ENCODE measurements around the gene IL1RL1. TPM values are rescaled to one million over a fixed set of nuclear protein-coding genes. Genes with fewer than 3 reads are reported as not detected.

The IL1RL1 gene
- total and polyA plus RNA-seq, 5 donors from 2014 or later, result 0.89 TPM; not detected in 4

GRCh38 chr2:102365763-102366162, 54.4 kb downstream of the IL1RL1 start:
- H3K36me3 Mint-ChIP-seq, result peaks cover 39% of the 10 kb centered on the region

GRCh38 chr2:102366406-102367112, 55.2 kb downstream of the IL1RL1 start:
- Mint-ChIP-seq H3K27me3 (no peaks in the 10 kb centered on the region), H3K36me3 (peaks cover 46% of the 10 kb centered on the region), H3K4me1 (peaks cover 37 to 60% (median 39%) of the 10 kb centered on the region in 4 donors), H3K27ac (peak overlapping the region; percentile 83 to 91 (median 91)), H3K9me3 (peaks cover 0 to 15% (median 5%) of the 10 kb centered on the region in 7 donors), H3K4me3 (peak overlapping the region; percentile 3 to 75 (median 68))
- Histone ChIP-seq H3K4me3 (ENCODE audit: low read depth, low read length) (peak overlapping the region; percentile 76), H3K4me1 (ENCODE audit: control insufficient read depth, insufficient read depth, low read length, poor library complexity, severe bottlenecking) (peaks cover 30% of the 10 kb centered on the region), H3K27me3 (ENCODE audit: control insufficient read depth, insufficient read depth, low read length) (no peaks in the 10 kb centered on the region), H3K9me3 (ENCODE audit: control insufficient read depth in 2 of 2, low read length in 2 of 2) (peaks cover 2 to 15% of the 10 kb centered on the region in 2 experiments), H3K36me3 (ENCODE audit: control insufficient read depth, insufficient read depth, low read length) (peaks cover 24% of the 10 kb centered on the region), H3K27ac (ENCODE audit: insufficient read depth, low read length, poor library complexity, severe bottlenecking) (peak overlapping the region; percentile 68)
- DNase-seq (peak in 1 of 3 donors; percentile 28), ATAC-seq (ENCODE audit: low read depth in 2 of 2) (peak in 1 of 2 donors; percentile 32)

More at GRCh38 chr2:102365763-102366162, 54.4 kb downstream of the IL1RL1 start:
- H3K9me3 ChIP-seq (ENCODE audit: control insufficient read depth in 2 of 2, low read length in 2 of 2), result peaks cover 2 to 15% of the 10 kb centered on the region in 2 experiments
- peaks cover 33% of the 10 kb centered on the region for H3K4me1 ChIP-seq (ENCODE audit: control insufficient read depth, insufficient read depth, low read length, poor library complexity, severe bottlenecking)
- no peaks in the 10 kb centered on the region for H3K27me3 ChIP-seq (ENCODE audit: control insufficient read depth, insufficient read depth, low read length)
- H3K4me3 ChIP-seq (ENCODE audit: low read depth, low read length), result no peak overlapping the region
- Mint-ChIP-seq H3K27ac (peak overlapping the region in 2 of 3 donors; percentile 91), H3K4me1 (peaks cover 37 to 66% (median 42%) of the 10 kb centered on the region in 4 donors), H3K4me3 (peak overlapping the region in 1 of 4 donors; percentile 3), H3K27me3 (no peaks in the 10 kb centered on the region), H3K9me3 (peaks cover 0 to 15% (median 5%) of the 10 kb centered on the region in 7 donors)
- peak overlapping the region; percentile 68 for H3K27ac ChIP-seq (ENCODE audit: insufficient read depth, low read length, poor library complexity, severe bottlenecking)
- peaks cover 24% of the 10 kb centered on the region for H3K36me3 ChIP-seq (ENCODE audit: control insufficient read depth, insufficient read depth, low read length)
- DNase-seq, result no peak
- no peak for ATAC-seq (ENCODE audit: low read depth in 2 of 2)

- peaks cover 0 to 15% (median 5%) of the 10 kb centered on the region in 7 donors for H3K9me3 Mint-ChIP-seq
- Histone ChIP-seq H3K4me1 (ENCODE audit: control insufficient read depth, insufficient read depth, low read length, poor library complexity, severe bottlenecking) (peaks cover 30% of the 10 kb centered on the region), H3K36me3 (ENCODE audit: control insufficient read depth, insufficient read depth, low read length) (peaks cover 24% of the 10 kb centered on the region), H3K9me3 (ENCODE audit: control insufficient read depth in 2 of 2, low read length in 2 of 2) (peaks cover 2 to 15% of the 10 kb centered on the region in 2 experiments), H3K27ac (ENCODE audit: insufficient read depth, low read length, poor library complexity, severe bottlenecking) (peak overlapping the region; percentile 68), H3K4me3 (ENCODE audit: low read depth, low read length) (peak overlapping the region; percentile 76), H3K27me3 (ENCODE audit: control insufficient read depth, insufficient read depth, low read length) (no peaks in the 10 kb centered on the region)
- DNase-seq (peak in 2 of 3 donors; percentile 63 to 72), ATAC-seq (ENCODE audit: low read depth in 2 of 2) (peak; percentile 73 to 77)
- peak overlapping the region; percentile 83 to 91 (median 91) for H3K27ac Mint-ChIP-seq
- H3K4me1 Mint-ChIP-seq, result peaks cover 34 to 55% (median 38%) of the 10 kb centered on the region in 4 donors
- H3K27me3 Mint-ChIP-seq, result no peaks in the 10 kb centered on the region
- peak overlapping the region; percentile 3 to 75 (median 68) for H3K4me3 Mint-ChIP-seq
- H3K36me3 Mint-ChIP-seq, result peaks cover 43% of the 10 kb centered on the region
These were observed 56.1 kb downstream of the IL1RL1 start for GRCh38 chr2:102367331-102367971.

DNA sequence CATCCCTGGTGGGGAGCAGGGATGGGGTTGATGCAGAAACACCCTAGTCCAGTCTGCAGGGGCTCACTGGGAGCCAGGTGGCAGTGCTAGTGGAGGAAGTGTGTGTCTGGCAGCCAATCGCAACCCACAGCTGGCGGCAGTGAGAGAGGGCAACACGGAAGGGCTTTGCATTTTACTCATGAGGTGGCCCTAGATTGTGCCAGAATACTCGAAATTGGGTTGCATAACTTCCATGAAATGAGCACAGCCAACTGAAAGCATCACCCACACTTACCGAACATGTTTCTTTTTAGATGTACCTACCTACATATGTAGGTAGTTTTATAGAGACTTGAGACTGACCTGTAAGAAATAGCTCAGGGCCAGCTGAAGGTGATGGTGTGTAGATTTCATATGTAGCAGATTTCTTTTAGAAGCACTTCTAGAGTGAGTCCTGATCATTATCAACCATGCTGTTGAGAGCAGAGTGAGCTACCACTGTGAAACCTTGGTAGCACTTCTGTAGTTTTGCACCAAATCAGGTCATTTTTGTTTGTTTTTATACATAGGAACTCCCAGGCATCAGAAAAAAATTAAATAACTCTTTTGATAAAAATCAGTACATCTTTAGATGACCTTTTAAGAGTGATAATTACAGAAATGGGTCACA, 57.2 kb downstream of the IL1RL1 start:
- Histone ChIP-seq H3K27ac (ENCODE audit: insufficient read depth, low read length, poor library complexity, severe bottlenecking) (peak overlapping the region; percentile 68), H3K9me3 (ENCODE audit: control insufficient read depth in 2 of 2, low read length in 2 of 2) (peaks cover 2 to 15% of the 10 kb centered on the region in 2 experiments), H3K27me3 (ENCODE audit: control insufficient read depth, insufficient read depth, low read length) (no peaks in the 10 kb centered on the region), H3K36me3 (ENCODE audit: control insufficient read depth, insufficient read depth, low read length) (peaks cover 16% of the 10 kb centered on the region), H3K4me3 (ENCODE audit: low read depth, low read length) (peak overlapping the region; percentile 76), H3K4me1 (ENCODE audit: control insufficient read depth, insufficient read depth, low read length, poor library complexity, severe bottlenecking) (peaks cover 30% of the 10 kb centered on the region)
- peak overlapping the region; percentile 33 to 91 (median 76) for H3K27ac Mint-ChIP-seq
- peaks cover 0 to 15% (median 5%) of the 10 kb centered on the region in 7 donors for H3K9me3 Mint-ChIP-seq
- H3K27me3 Mint-ChIP-seq, result no peaks in the 10 kb centered on the region
- peaks cover 34 to 49% (median 38%) of the 10 kb centered on the region in 4 donors for H3K4me1 Mint-ChIP-seq
- peak in 1 of 3 donors; percentile 56 for DNase-seq
- H3K36me3 Mint-ChIP-seq, result peaks cover 36% of the 10 kb centered on the region
- peak overlapping the region; percentile 3 to 75 (median 68) for H3K4me3 Mint-ChIP-seq
- ATAC-seq (ENCODE audit: low read depth in 2 of 2), result peak; percentile 26 to 30

- no peaks in the 10 kb centered on the region for H3K27me3 ChIP-seq (ENCODE audit: control insufficient read depth, insufficient read depth, low read length)
- peaks cover 8% of the 10 kb centered on the region for H3K36me3 ChIP-seq (ENCODE audit: control insufficient read depth, insufficient read depth, low read length)
- Mint-ChIP-seq H3K27ac (peak overlapping the region in 1 of 3 donors; percentile 60), H3K27me3 (no peaks in the 10 kb centered on the region), H3K4me1 (peaks cover 34 to 45% (median 38%) of the 10 kb centered on the region in 4 donors), H3K4me3 (no peak overlapping the region), H3K36me3 (peaks cover 32% of the 10 kb centered on the region), H3K9me3 (peaks cover 0 to 14% (median 5%) of the 10 kb centered on the region in 7 donors)
- no peak for ATAC-seq (ENCODE audit: low read depth in 2 of 2)
- H3K4me1 ChIP-seq (ENCODE audit: control insufficient read depth, insufficient read depth, low read length, poor library complexity, severe bottlenecking), result peaks cover 30% of the 10 kb centered on the region
- DNase-seq, result no peak
- peaks cover 2 to 15% of the 10 kb centered on the region in 2 experiments for H3K9me3 ChIP-seq (ENCODE audit: control insufficient read depth in 2 of 2, low read length in 2 of 2)
- H3K27ac ChIP-seq (ENCODE audit: insufficient read depth, low read length, poor library complexity, severe bottlenecking), result no peak overlapping the region
- H3K4me3 ChIP-seq (ENCODE audit: low read depth, low read length), result no peak overlapping the region
These were observed 58.5 kb downstream of the IL1RL1 start for GRCh38 chr2:102369866-102370265.

- H3K27me3 ChIP-seq (ENCODE audit: control insufficient read depth, insufficient read depth, low read length), result no peaks in the 10 kb centered on the region
- Mint-ChIP-seq H3K36me3 (peaks cover 46% of the 10 kb centered on the region), H3K4me3 (no peak overlapping the region)
These were observed 64.8 kb downstream of the IL1RL1 start for GRCh38 chr2:102376052-102376591.

DNA sequence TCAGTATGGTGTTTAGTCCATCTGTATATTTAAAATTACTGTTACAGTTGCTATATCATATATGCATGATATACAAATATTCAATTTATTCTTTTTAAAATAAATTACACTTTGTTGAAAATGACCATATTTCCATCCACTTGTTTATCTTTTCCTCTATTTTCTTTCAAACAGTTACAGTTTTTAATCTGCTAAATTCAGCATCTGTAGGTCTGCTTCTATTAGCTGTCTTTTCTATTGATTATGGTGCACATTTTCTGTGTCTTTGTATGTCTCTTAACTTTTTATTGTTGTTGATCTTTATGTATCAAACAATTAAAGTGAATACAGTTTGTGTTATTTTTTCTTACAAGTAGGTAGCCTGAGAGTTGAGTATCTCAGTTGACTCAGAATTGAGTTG, 72.4 kb downstream of the IL1RL1 start:
- peaks cover 0 to 22% (median 5%) of the 10 kb centered on the region in 7 donors for H3K9me3 Mint-ChIP-seq
- Histone ChIP-seq H3K27ac (ENCODE audit: insufficient read depth, low read length, poor library complexity, severe bottlenecking) (no peak overlapping the region), H3K4me1 (ENCODE audit: control insufficient read depth, insufficient read depth, low read length, poor library complexity, severe bottlenecking) (no peaks in the 10 kb centered on the region), H3K4me3 (ENCODE audit: low read depth, low read length) (no peak overlapping the region), H3K36me3 (ENCODE audit: control insufficient read depth, insufficient read depth, low read length) (peaks cover 24% of the 10 kb centered on the region), H3K9me3 (ENCODE audit: control insufficient read depth in 2 of 2, low read length in 2 of 2) (peaks cover 22 to 23% of the 10 kb centered on the region in 2 experiments), H3K27me3 (ENCODE audit: control insufficient read depth, insufficient read depth, low read length) (no peaks in the 10 kb centered on the region)
- peaks cover 53% of the 10 kb centered on the region for H3K36me3 Mint-ChIP-seq
- H3K4me1 Mint-ChIP-seq, result peaks cover 0 to 7% (median 5%) of the 10 kb centered on the region in 4 donors
- DNase-seq (no peak), ATAC-seq (ENCODE audit: low read depth in 2 of 2) (no peak)
- no peaks in the 10 kb centered on the region for H3K27me3 Mint-ChIP-seq
- H3K4me3 Mint-ChIP-seq, result no peak overlapping the region
- H3K27ac Mint-ChIP-seq, result no peak overlapping the region

More at GRCh38 chr2:102376052-102376591, 64.8 kb downstream of the IL1RL1 start:
- H3K27me3 Mint-ChIP-seq, result no peaks in the 10 kb centered on the region
- H3K9me3 Mint-ChIP-seq, result peaks cover 0 to 5% (median 2%) of the 10 kb centered on the region in 7 donors
- Histone ChIP-seq H3K4me1 (ENCODE audit: control insufficient read depth, insufficient read depth, low read length, poor library complexity, severe bottlenecking) (no peaks in the 10 kb centered on the region), H3K36me3 (ENCODE audit: control insufficient read depth, insufficient read depth, low read length) (peaks cover 19% of the 10 kb centered on the region), H3K4me3 (ENCODE audit: low read depth, low read length) (no peak overlapping the region), H3K9me3 (ENCODE audit: control insufficient read depth in 2 of 2, low read length in 2 of 2) (peaks cover 3 to 8% of the 10 kb centered on the region in 2 experiments), H3K27ac (ENCODE audit: insufficient read depth, low read length, poor library complexity, severe bottlenecking) (no peak overlapping the region)
- no peak overlapping the region for H3K27ac Mint-ChIP-seq
- ATAC-seq (ENCODE audit: low read depth in 2 of 2) (no peak), DNase-seq (no peak)
- peaks cover 2 to 8% (median 6%) of the 10 kb centered on the region in 4 donors for H3K4me1 Mint-ChIP-seq
